T1000 (cell line): ENCODE measurements around the gene SLC29A4.
"Not testable (repeated sequence)": the region's sequence is repeated elsewhere in the genome, so short reads cannot be mapped to it uniquely, and the experiment has no call there.

Experiments
- DNase-seq: peaks from one replicate; lab custom pipeline; 2025; ENCODE audit warnings: mixed read lengths; lab: John Stamatoyannopoulos, UW

The SLC29A4 gene

DNA sequence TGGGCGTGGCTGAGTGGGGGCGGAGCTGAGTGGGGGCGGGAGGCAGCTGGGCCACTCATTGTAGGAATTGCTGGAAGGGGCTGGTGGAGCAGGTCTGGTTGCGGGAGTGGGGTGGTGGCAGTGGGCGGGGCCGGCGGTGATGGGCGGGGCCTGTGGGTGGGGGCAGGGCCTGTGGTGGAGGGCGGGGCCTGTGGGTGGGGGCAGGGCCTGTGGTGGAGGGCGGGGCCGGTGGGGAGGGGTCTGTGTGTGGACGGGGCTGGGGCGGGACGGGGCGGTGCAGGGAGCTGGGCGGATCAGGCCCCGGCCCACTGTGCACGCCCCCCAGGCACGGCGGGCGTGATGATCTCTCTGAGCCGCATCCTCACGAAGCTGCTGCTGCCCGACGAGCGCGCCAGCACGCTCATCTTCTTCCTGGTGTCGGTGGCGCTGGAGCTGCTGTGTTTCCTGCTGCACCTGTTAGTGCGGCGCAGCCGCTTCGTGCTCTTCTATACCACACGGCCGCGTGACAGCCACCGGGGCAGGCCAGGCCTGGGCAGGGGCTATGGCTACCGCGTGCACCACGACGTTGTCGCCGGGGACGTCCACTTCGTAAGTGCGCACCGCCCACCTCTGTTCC, 14.0 kb downstream of the SLC29A4 start:
- DNase-seq, result no peak

DNA sequence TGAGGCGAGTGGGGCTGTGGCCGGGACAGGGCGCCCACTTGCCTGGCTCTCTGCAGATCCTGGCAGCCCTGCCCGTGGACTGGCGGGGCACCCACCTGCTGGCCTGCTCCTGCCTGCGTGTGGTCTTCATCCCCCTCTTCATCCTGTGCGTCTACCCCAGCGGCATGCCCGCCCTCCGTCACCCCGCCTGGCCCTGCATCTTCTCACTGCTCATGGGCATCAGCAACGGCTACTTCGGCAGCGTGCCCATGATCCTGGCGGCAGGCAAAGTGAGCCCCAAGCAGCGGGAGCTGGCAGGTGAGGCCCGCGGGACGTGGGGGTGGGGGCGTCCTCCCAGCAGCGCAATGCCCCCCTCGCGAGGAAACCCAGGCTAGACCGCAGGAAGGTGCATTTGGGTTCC, 17.6 kb downstream of the SLC29A4 start:
- DNase-seq, result no peak

DNA sequence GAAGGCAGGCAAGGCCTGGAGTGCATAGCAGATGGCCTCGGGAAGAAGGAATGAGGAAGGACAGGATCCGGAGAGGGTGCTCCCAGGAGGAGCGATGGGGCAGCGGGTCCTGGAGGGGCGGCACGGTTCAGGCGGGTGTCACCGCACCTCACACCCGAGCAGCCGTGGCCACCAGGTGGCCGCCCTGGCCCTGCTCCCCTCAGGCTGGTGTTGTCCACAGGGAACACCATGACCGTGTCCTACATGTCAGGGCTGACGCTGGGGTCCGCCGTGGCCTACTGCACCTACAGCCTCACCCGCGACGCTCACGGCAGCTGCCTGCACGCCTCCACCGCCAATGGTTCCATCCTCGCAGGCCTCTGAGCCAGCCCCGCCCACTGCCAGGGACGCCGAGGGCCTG, 19.8 kb downstream of the SLC29A4 start:
- DNase-seq, result no peak

DNA sequence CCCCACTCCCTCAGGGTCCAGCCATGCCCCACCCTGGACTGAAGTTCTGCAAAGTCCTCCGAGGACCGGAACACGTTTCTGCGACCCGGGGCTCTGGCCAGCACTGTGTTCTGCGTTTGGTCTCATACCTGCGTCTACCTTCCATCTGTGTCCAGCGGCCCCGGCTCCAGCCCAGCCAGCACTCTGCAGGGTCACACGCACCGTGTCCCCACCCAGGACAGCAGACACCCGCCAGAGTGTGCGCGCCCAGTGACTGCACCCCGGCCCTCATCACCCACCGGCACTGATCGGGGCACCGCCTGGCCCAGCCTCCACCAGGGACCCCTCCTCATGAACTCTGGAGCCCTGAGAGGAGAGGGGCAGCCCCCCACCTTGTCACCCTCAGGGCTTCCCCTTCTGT, 20.3 kb downstream of the SLC29A4 start:
- no peak for DNase-seq

DNA sequence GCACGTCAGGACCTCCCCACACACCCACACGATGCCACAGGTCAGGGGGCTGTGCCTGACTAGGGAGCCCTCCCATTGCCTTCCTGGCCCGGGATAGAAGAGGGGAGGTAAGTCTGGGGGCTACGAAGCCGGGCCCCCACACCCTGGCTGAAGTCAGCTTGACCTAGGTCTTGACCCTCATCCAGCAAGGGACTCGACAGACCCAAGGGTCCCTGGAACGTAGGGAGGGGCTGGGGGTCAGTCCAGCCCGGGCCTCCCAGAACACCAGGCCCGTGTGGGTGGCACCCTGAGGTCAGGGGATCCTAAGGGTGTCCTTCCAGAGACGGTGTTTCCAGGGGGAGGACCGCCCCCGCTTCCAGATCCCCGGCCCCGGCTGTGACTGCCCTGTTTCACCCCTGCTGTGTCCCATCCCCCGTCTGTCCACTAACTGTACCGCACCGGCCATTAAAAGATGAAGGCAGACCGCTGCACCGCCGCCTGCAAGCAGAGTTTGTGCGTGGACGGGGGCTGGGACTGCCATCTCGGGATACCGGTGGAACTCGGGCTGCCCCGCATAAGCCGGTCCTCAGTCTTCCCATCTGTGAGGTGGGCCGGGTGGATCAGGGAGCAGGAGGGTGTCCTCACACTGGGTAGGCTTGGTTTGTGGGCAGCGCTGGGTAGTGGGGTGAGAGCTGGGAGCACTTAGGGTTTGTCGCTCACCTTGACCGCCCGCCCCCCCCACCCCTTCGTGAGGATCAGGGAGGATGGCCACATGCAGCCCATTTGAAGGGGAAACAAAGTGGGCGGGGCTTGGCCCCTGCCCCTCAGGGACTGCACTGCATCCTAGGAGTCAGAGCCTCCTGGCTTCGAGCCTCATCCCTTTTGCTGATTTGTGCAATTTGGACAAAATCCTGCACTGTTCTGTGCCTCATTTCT, 21.1 kb downstream of the SLC29A4 start:
- no peak for DNase-seq

DNA sequence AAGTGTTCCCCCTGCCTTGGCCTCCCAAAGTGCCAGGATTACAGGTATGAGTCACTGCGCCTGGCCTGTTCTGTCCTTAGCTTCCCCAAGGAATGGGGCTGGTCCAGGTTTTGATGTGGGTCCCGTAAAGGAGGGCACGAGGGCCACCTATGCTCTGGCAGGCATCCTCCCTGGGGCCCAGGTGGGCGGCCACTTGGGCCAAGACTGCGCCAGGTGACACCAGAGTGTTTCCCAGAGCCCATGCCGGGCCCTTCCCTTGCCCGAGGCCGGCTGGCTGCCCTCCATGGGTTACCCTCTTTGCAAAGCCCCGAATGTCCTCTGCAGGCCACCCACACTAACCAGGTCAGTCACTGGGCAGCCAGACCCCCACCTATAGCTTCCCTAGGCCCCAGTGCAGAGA, 22.3 kb downstream of the SLC29A4 start:
- not testable (repeated sequence) for DNase-seq

DNA sequence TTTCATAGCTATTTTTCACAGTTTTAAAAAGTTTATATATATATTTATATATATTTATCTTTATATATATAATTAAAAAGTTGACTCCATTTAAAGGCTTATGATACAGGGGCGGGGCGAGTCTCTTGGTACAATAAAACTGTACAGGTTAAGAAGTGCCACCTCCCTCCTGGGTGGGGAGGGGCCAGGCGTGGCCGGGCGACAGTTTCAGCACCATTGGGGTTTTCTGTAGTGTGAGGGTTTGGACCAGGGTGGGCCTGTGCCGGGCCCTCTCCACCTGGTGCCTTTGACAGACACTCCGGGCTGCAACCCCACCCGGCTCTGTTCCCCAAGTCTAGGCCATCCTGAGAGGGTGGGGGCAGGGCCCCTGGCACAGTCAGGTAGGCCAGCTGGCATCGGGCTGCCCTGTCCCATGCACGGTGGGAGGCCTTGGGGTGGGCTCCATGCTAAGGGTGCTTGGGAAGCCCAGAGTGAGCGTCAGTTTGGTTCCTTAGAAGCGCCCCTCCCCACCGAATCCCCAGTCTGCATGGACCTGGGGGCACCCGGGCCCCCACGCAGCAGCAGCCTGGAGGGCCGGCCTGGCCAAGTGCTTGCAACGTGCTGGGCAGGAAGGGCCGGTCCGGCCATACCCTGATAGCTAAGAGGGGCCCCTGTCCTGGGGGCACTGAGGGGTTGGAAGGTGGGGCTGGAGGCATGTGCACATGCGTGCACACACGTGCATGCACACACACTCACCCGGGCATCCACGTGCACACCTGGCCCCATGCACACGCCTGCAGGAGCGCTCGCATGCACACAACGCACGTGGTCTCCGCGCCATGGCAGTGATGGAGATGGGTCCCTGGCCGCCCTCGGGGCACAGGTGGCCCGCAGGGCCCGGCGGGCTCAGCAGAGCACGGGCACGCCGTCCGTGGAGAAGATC, 24.7 kb downstream of the SLC29A4 start:
- not testable (repeated sequence) for DNase-seq

DNA sequence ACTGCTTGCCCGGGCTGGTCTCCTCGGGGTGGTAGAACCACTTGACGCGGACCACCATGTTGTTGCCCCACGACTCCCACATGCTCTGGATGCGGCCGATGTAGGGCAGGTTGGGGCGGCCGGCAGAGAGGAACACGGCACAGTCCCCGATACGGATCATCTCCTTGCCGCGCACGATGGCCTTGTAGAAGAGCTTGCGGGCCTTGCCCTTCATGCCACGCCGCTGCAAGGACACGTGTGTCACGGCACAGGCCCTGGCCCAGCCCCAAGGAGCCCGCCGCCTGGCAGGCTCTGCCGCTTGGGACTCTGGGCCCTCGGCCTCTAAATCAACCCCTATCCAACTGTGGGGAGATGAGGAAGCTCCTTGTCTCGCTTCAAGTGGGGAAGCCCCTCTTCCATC, 26.4 kb downstream of the SLC29A4 start:
- DNase-seq, result no peak

DNA sequence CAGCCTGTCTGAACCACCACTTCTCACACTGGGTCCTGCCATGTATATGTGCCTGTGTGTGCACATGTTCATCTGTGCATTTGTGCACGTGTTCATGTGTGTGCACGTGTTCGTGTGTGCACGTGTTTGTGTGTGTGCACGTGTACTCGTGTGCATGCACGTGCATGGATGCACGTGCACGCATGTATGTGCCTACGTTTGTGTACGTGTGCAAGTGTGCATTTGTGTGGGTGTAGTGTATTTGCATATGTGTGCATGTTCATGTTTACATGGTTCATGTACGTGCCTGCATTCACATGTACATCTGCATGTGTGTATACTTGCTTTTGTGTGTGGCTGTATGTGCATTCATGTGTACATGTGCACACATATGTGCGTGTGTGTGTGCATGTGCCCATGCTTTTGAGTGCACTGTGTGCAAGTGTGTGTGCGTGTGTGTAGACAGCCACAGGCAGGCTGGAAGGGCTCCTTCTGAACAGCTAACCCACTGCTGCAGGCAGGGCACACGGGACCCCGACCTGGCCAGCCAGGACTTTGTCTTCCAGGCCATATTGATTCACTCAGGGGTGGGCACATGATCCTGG, 28.2 kb downstream of the SLC29A4 start:
- no peak for DNase-seq

DNA sequence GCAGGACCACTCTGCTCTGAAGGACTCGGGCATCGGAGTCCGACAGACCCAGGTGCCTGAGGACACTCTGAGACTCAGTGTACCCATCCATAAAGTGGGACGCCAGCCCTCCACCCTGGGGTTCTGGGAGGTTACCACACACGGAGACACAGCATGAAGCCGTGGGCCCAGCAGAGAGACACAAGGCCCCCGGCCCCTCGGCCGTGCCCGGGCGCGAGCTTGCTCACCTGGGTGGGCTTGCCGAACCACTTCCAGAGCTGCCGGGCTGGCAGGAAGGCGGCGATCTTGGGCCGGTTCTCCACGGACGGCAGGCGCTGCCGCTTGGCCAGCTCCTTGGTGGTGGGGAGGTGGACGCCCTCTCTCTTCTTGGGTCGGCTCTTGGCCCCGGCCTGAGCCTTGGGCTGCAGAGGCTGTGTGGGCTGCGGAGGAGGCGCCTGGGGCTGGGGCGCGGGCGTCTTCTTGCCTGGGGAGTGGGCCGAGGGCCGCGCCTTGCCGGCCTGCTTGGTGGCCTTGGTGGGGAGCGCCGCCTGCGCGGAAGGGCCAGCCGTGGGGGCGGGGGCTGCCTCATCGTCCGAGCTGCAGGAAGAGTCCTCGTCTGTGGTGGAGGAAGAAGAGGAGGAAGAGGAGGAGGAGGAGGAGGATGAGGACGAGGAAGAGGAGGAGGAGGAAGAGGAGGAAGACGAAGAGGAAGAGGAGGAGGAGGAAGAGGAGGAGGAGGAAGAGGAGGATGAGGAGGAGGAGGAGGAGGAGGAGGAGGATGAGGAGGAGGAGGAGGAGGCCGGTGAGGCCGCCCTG, 29.7 kb downstream of the SLC29A4 start:
- DNase-seq, result not testable (repeated sequence)

DNA sequence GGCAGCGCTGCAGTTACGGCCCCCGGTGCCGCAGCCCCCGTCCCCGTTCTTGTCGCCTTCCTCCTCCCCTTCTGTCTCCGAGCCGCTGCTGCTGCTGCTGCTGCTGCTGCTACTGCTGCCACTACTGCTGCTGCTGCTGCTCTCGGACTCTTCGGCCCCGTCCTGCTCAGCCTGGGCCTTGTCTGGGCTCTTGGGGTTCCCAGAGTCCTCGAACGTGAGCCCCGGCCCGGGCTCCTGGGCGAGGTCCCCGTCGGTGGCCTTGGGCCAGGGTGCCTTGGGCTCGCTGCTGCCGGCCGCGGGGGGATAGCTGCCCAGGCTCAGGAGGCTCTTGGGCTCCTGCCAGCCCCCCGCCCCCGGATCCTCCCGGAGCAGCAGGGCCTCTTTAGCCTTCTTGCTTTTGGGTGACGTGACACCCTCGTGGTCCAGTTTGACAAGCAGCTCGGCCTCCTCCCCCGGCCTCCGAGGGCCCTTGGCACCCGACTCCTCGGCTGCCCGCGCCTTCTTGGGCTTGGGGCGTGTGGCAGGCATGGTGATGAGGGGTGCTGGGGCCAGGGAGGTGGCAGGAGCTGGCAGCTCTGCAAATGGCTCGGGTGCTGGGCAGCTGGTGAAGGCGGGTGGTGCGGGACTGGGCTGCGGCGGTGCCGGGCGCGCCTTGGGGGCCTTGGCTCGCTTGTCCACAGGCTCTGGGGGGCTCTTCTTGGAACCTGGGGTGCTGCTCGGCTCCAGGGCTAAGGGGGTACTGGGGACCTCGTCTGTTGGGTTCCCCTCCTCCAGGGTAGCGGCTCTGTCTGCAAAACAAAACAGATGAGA, 30.5 kb downstream of the SLC29A4 start:
- DNase-seq, result not testable (repeated sequence)

DNA sequence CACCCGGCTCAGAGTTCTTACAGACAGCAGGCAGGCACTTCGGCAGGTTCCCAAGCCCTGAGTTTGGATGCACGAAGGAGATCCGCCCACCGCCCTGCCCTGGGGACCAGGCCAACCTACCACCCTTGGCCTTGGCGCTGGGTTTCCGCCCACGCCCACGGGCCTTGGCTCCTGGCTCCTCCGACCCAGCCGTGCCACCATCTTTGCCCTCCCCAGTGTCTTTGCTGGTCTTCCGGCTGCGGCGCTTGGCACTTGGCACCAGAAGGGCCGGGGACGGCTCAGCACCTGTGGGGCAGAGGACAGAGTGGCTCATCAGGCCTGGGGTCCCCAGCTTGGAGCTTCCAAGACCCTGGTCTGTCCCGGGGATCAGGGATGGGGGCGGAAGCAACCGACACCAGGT, 32.1 kb downstream of the SLC29A4 start:
- DNase-seq, result no peak

DNA sequence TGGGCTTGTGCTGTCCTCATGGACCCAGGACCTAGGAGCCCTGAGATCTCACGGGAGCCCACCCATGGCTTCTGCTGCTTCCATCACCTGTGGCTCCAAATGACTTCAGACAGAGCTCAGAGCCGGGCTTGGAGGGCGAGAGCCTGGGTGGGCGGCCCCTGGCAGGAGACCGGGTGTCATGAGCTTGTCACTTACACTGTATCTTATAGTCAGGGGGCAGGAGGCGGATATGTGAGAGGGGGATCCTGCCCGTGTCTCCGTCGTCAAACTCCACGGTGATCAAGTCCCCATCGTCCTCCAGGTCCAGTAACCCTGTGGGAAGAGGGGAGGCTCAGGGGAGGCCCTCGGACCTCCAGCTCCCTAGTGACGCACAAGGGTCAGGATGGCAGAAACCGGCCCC, 33.0 kb downstream of the SLC29A4 start:
- no peak for DNase-seq

DNA sequence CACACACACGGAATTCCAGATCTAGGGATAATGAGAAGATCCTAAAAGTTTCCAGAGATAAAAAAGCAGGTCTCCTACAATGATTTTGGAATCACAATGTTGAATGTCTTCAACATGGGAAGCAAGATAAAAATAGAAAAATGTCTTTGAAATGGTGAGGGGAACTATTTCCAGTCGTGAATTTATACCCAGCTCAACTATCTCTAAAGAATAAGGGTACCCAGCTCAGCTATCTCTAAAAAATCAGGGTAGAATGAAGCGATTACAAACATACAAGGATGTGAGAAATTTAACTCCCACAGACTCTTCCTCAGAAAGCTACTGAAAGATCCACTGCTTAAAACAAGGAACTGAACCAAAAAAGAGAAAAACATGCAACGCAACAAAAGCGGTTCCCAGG, 35.9 kb downstream of the SLC29A4 start:
- DNase-seq, result not testable (repeated sequence)

DNA sequence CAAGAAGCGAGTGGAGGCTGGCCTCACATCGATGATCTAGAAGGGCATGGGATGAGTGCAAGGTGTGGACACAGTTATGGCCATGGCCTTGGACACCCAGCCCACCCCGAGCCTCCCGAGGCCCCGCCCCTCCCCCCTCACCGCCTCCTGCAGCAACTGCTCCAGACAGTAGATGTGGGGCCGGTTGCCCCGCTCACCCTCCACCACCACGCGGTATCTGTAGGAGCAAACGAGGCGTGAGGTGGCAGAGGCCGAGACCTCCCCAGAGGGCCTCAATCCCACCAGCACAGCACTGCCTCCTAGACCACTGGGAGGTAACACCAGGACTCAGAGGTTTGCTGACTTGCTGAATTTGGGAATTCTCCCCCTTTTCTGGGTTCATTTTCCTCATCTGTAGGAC, 37.6 kb downstream of the SLC29A4 start:
- no peak for DNase-seq

DNA sequence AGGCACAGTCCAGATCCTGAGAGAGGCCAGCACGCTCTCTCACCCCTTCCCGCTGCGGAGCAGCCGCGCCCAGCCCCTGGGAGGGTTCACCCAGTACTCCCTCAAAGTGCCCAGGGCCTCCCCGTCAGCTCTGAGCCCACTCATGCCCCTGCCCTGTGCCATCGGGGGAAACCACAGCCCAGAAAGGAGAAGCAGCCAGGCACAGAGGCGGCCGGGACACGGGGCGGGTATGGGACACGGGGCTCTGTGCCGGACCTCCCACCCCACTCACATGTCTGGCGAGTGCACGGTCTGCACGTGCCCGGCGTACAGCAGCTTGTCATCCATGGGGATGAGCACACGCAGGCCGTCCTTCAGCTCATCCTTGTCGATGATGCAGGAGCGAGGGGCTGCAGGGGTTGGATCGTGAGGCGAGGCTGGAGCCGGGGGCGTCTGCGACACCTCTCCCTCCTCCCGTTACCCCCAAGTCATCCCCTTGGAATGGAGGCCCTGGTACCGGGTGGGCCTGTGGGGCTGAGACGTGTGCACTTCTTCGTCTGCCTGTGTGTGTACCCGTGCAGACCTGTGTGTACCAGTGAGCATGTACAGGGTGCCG, 38.2 kb downstream of the SLC29A4 start:
- no peak for DNase-seq

DNA sequence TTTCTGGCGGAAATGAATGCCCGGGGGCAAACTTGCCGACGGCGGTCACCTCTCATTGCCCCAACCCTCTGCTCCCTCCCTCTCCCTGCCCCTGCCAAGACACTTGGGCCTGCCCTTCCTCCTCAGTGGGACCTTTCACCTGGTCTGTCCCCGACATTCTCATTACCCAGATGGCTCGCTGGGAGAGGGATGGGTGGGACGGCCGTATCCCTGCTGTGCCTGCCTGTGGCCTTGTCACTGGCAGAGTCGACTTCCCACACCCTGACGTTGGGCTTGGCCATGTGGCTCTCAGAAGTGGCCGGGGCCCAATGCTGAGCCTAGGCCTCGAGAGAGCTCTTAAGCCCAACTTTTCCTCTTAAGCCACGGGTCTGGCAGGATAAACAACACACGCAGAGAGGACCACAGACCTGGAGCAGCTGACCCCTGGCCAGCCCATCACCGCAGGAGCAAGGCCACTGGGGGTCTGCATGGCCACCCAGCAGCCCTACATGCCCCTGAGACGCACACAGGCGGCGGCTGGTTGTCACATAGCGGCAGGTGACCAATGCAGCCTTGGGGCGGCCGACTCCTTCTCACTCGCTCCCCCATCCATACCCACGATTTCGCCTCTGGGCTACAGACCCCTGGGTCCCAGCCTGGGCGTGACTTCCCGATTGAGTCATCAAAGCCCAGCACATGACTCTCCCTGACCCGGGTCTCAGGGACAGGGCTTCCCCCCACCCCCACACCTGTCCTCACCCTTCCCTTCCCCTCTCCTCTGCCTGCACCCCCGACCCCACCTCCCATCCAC, 40.1 kb downstream of the SLC29A4 start:
- DNase-seq, result no peak

DNA sequence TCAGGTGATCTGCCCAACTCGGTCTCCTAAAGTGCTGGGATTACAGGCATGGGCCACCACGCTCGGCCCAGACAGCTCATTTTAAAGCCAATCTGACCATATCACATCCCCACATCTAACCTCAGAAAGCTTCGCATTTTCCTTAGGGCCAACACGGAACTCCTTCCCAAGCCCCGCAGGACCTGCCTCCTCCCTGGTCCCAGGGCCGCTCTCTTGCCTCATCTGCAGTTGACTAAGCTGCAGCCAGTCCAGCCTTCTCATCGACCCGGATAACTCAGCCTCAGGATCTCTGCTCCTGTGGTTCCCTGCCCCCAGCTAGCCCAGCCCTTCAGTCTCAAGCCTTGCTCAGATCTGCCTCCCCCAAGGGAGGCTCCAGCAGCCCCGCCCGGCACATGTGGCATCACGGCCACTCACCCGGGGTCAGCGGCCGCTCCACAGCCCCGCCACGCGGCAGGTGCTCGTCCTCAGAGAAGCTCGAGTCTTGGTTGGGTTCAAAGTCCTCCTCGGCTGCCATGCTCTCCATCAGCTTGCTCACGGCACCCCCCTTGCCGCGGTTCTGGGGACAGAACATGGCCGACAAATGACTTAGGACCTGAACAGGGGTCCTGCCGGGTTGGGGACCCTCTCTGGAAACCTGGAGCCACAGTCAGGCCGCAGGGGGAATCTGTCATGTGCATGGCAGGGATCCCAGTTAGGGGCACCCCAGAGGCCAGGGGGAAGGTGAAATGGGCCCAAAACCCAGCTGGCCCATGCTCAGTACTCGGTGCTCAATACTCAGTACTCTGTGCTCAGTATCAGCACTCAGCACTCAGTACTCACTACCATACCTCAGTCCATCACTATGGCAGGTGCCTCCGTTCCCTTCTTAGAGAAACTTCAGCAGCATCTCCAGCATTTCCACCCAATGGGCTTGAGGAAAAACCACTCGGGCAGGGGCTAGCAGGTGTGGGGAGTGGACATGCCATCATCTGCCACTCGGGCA, 41.3 kb downstream of the SLC29A4 start:
- not testable (repeated sequence) for DNase-seq
